HG03095 (cell line): ENCODE measurements around the gene ISM1.

ENCODE experiments used
- ATAC-seq: cut with Tn5 transposase; IDR thresholded peaks from one replicate; pipeline ENCODE4 v1.9.1; 2021; ENCODE audit warnings: moderate library complexity; ENCODE audit not compliant: unreplicated experiment

Gene ISM1

DNA sequence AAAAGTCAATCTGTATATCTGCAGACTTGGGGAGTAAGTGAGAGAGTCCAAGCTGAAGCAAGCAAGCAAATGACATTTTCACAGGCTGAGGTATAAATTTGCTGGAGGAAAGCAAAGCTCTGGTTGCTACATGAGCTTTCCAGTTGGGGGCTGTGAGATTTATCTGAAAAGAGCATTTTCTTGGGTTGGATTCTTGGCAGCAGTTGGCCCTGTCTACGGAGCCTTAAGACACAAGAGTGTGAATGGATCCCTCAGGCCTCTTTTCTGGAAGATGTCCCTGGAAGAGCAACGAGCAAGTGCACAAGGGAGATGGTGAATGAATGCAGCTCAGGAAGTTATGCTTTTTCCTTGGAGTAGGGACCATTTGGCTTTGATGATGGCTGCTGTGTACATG is 30.8 kb downstream of the ISM1 start:
- no peak for ATAC-seq

GRCh38 chr20:13255356-13255755 is 34.3 kb downstream of the ISM1 start:
- ATAC-seq = no peak

- ATAC-seq = no peak
Measured at GRCh38 chr20:13256606-13257005, 35.5 kb downstream of the ISM1 start.

GRCh38 chr20:13259921-13260320 is 38.8 kb downstream of the ISM1 start:
- no peak for ATAC-seq

GRCh38 chr20:13260650-13261279 is 39.7 kb downstream of the ISM1 start:
- ATAC-seq = no peak

GRCh38 chr20:13261460-13262301 is 40.6 kb downstream of the ISM1 start:
- ATAC-seq = peak; percentile 70

DNA sequence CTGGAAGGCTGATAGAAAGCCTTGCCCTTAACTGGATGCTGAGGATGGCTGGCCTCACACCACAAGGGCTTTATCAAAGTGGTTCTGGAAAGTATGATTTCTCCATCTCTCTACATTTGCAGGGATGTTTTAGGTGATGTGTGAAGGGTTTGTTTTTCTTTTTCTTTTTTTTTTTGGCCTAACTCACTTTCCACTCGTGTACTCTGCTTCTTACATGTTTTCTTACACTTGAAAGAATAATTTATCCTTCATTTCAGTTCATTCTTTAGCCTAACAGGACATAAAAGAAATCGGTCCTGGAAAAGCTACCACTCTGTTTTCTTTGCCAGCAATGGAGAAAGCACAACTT is 41.2 kb downstream of the ISM1 start:
- no peak for ATAC-seq

DNA sequence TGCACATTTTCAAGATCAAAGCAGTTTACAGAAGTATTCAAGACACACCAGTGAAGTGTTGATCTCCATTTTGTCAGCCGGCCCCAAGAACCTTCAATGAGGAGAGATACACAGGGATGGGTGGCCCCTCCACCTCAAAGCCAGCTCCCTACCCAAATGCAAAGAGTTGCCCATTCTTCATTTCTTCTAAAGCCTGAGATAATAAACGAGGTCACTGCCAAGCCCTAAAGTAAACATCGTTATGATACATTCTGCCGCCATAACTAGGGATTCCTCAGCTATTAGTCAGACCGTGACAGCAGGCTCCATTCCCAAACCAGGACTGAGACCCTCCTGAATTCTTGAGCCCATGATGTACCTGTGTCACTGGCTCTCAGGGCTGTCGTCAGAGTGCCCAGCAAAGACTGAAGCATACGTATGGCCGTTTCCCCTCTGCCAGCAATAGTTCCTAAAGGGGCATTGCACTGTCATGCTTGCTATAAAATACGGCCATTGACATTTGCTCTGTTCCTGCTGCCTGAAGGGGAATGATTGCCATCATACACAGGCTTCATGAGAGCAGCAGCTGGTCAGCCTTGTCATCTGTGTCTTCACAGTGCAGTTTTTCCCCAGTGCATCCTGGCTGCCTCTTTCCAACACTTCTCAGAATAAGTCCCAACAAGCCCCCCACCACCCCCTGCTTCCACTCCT is 41.7 kb downstream of the ISM1 start:
- no peak for ATAC-seq

DNA sequence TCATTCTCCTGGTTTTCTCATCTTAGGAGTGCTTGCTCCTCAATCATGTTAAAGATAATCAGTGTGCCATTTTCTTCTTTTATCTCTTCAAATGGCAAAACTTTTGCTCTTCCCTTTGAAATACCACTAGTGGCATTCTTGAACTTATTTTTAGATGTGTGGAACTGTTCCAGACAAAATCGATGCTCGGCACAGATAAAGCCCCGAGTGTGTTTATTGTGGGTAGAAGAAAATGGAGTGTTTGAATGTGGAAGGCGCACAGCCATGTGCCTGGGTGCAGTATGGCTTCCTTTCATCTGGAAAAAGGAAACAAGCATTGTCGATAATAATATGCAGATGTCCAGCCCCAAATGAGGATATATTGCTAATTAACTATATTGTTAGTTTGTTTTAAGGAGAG is 42.4 kb downstream of the ISM1 start:
- ATAC-seq = no peak

DNA sequence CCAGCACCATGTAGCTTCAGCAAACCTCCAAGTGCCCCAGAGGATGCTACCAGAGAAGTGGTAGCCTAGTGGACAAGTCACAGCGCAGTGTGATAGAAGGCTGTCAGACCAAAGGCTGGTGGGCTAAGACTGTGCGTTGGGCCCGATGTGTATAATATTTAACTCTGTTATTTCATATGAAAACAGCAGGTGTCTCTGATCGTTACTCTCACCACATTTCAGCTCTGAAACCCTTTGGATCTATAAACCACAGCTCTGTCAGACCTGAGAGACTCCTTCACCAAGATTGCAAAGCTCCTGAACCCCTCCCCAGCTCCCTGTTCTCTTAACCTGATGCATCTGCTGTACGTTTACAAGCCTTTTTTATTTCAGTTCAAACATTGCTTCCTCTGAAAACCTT is 43.8 kb downstream of the ISM1 start:
- no peak for ATAC-seq

- no peak for ATAC-seq
Measured at GRCh38 chr20:13265941-13266340, 44.9 kb downstream of the ISM1 start.

DNA sequence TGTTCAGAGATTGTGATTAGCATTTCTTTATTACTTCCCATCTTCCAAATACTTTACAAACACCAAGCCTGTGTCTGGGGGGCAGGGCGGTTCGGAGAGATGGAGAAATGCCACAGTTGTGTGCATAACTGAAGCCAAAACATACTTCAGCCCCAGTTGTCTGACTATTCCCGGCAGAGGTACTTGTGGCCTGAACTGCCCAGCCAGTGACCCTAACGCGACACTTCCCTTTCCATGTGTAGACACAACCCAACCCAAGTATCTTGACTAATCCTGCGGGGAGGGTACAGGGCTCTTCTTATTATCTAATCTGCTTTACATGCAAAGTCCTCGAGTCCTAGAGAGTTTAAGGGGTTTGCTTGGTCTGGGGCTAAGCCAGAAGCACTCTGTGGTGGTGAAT is 46.2 kb downstream of the ISM1 start:
- ATAC-seq = no peak

GRCh38 chr20:13268953-13269352 is 47.9 kb downstream of the ISM1 start:
- no peak for ATAC-seq

DNA sequence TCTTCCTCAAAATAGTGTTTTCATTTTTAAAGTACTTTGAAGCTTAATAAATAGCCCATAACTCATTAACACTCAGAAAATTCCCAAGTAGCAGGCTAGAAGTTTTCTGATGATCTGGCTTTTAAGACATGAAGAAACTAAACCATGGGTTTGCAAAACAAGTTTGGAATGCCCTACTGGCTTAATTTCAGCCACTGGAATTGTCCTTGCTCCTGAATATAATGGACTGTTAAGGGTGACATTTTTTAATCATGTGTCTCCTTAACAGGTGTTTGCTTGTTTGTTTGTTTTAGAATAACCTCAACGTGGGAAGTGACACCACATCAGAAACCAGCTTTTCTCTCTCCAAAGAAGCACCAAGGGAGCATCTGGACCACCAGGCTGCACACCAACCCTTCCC is 49.1 kb downstream of the ISM1 start:
- no peak for ATAC-seq

- ATAC-seq = no peak
Measured at GRCh38 chr20:13271098-13271497, 50.0 kb downstream of the ISM1 start.

DNA sequence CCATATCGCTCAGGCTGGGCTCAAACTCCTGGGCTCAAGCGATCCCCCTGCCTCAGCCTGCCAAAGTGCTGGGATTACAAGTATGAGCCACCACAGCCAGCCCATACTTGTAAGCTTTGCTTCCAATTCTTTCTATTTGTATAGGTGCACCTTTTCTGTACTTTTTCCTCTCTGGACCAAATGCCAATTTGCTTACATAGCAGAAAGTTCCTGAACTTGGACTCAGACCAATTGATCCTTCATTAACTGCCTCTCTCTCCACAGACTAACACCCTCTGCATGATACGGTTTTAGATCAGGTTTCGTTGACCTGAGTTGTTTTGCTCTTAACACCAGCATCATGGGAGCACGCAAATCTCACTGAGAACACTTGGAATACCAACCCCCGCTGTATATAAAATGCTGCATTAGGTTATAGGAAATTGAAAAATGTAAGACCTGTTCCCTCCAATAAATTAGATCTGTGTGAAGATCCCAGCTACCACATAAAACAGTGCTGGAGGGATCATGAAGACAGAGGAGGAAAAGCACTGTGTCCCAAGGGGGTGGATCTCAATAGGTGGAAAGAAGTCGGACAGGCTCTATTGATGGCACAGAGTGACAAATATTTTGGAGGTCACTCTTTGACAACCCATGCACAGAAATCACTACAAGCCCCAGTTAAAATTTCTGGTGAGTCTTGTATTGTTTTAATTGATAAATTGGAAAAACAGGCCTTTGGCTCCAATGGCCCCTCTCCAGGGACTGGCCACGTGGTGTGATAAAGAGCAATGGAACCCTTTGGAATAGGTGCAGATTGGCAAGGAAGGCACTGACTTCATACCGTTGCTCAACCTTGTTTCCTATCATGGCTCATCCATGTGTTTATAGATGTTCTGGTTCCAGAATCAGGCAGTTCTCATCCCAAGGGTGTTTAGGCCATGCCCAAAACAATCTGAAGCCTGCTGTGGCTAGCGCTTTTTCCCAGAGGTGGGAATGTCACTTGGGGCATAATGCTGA is 51.2 kb downstream of the ISM1 start:
- no peak for ATAC-seq

- no peak for ATAC-seq
Measured at GRCh38 chr20:13274275-13274861, 53.3 kb downstream of the ISM1 start.

- no peak for ATAC-seq
Measured at GRCh38 chr20:13276945-13277541, 56.0 kb downstream of the ISM1 start.

DNA sequence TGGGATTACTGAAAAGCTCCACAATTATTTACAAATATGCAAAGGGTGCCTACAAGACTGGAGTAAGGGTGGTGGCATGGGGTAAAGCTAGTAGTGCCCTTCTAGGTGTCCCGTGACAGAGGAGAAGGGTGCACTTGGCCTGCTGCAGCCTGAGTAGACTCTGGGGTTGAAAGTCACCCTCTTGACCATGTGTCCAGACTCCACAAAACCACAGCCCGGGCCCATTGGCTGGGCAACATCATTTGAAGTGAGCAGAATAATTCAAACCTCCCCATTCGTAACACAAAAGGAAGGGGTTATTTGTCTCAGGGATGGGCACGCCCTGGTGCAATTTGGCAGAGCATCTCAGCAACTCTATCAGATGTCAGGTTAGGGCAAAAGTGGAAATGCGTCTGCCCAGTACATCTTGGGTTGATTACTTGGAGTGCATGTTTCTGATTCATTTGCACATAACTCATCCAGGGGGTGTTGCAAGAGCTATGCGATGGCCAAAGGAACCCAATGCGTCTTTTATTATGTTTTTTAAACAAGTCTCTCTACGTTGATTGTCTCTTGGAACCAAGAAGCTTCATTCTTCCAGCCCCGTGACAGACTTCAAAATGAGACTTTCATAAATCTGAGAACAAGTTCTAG is 56.7 kb downstream of the ISM1 start:
- ATAC-seq = no peak
